HepG2 (cell line): ENCODE results near the gene ZNF433. TPM values are rescaled to one million over a fixed set of nuclear protein-coding genes. Genes with fewer than 3 reads are reported as not detected.

Source experiments
- DRAP1 ChIP-seq: IDR thresholded peaks from 2 replicates; pipeline ENCODE4 v1.6.1; 2016; ENCODE audit warnings: missing genetic modification reagents, missing compliant biosample characterization
- IKZF4 ChIP-seq: sonication (generic); formaldehyde crosslinking; IDR thresholded peaks from 2 replicates; pipeline ENCODE4 v1.5.1; 2020; ENCODE audit warnings: borderline replicate concordance, mild to moderate bottlenecking, low read depth, missing genetic modification reagents; ENCODE audit errors: not compliant biosample characterization
- KDM2A ChIP-seq: sonication (generic); formaldehyde crosslinking; IDR thresholded peaks from 2 replicates; pipeline ENCODE4 v1.4.0; 2020; ENCODE audit warnings: low read depth, missing genetic modification reagents, borderline replicate concordance
- KDM5A ChIP-seq: fragments of 200-600 bp; sonication (generic); IDR thresholded peaks from 2 replicates; pipeline ENCODE4 v1.7.0; 2018; ENCODE audit warnings: antibody characterized with exemption, mild to moderate bottlenecking, low read length, borderline replicate concordance
- POLR2G ChIP-seq: fragments of 200-400 bp; formaldehyde crosslinking; IDR thresholded peaks from 2 replicates; pipeline ENCODE4 v1.6.1; 2018; ENCODE audit warnings: mild to moderate bottlenecking, low read depth, low read length, moderate library complexity
- SAP130 ChIP-seq: IDR thresholded peaks from 2 replicates; pipeline ENCODE4 v1.6.1; 2016; ENCODE audit warnings: low read depth
- SOX6 ChIP-seq, 2 experiments: fragments of 450-650 bp in 1 of 2; sonication (generic) in 1 of 2; formaldehyde crosslinking in 1 of 2; IDR thresholded peaks; 2 replicates each; pipeline versions ENCODE4 v1.4.0 to v1.6.1; 2017 to 2020; ENCODE audit warnings: antibody characterized with exemption in 1 of 2, mild to moderate bottlenecking in 1 of 2, missing genetic modification reagents in 1 of 2
- SP1 ChIP-seq, 2 experiments: fragments of 450-650 bp in 1 of 2; sonication (generic) in 1 of 2; formaldehyde crosslinking in 1 of 2; IDR thresholded peaks; 2 replicates each; pipeline versions ENCODE4 v1.4.0 to v1.6.1; 2016 to 2020; ENCODE audit warnings: missing genetic modification reagents in 1 of 2
- ZNF12 ChIP-seq: sonication (generic); formaldehyde crosslinking; IDR thresholded peaks from 2 replicates; pipeline ENCODE4 v1.5.0; 2020; ENCODE audit warnings: missing genetic modification reagents
- ZNF263 ChIP-seq: sonication (generic); formaldehyde crosslinking; IDR thresholded peaks from 2 replicates; pipeline ENCODE4 v1.4.0; 2020; ENCODE audit warnings: missing genetic modification reagents
- ZNF264 ChIP-seq: sonication (generic); formaldehyde crosslinking; IDR thresholded peaks from 2 replicates; pipeline ENCODE4 v1.4.0; 2020; ENCODE audit warnings: missing genetic modification reagents
- ZNF431 ChIP-seq: sonication (generic); formaldehyde crosslinking; IDR thresholded peaks from 2 replicates; pipeline ENCODE4 v1.9.0; 2022; ENCODE audit warnings: missing genetic modification reagents, low read depth, mild to moderate bottlenecking, borderline replicate concordance
- ZNF556 ChIP-seq: sonication (generic); formaldehyde crosslinking; IDR thresholded peaks from 2 replicates; pipeline ENCODE4 v1.4.0; 2020; ENCODE audit warnings: mild to moderate bottlenecking, missing genetic modification reagents, borderline replicate concordance
- ZNF780A ChIP-seq: sonication (generic); formaldehyde crosslinking; IDR thresholded peaks from 2 replicates; pipeline ENCODE4 v1.8.0; 2022; ENCODE audit warnings: mild to moderate bottlenecking, missing genetic modification reagents, moderate library complexity
- ZNF841 ChIP-seq: sonication (generic); formaldehyde crosslinking; IDR thresholded peaks from 2 replicates; pipeline ENCODE4 v1.8.1; 2023; ENCODE audit warnings: missing genetic modification reagents, borderline replicate concordance
- ZNF883 ChIP-seq: sonication (generic); formaldehyde crosslinking; IDR thresholded peaks from 2 replicates; pipeline ENCODE4 v1.5.1; 2020; ENCODE audit warnings: mild to moderate bottlenecking, missing genetic modification reagents; ENCODE audit errors: not compliant biosample characterization
- polyA plus RNA-seq, 8 experiments: library from polyadenylated mRNA; depleted of rRNA in 3 of 8; stranded (reverse) in 7 of 8; unstranded in 1 of 8; fragments of >200 nt; fragmentation: Illumina TruSeq in 4 of 8; extraction: Trizol in 4 of 8; gene quantifications; 2 replicates each; pipeline versions ENCODE4 v1.2.1 to v1.2.3, GENCODE V29; 2011 to 2016; ENCODE audit warnings: low read depth in 4 of 8, missing spikeins in 1 of 8, mixed read lengths in 1 of 8; ENCODE audit not compliant: insufficient read depth in 1 of 8
- total RNA-seq, 5 experiments: library from RNA; depleted of rRNA; stranded (reverse); fragments of >200 nt; fragmentation: Illumina TruSeq; extraction: Trizol; gene quantifications; 2 replicates each; pipeline ENCODE4 v1.2.3, GENCODE V29; 2016; ENCODE audit warnings: low read depth in 1 of 5
- TF ChIP-seq, protein P1 (sequence below): sonication (generic); formaldehyde crosslinking; IDR thresholded peaks from one replicate; pipeline ENCODE4 v1.5.1; 2020; ENCODE audit warnings: mild to moderate bottlenecking, missing genetic modification reagents; ENCODE audit errors: not compliant biosample characterization
- TF ChIP-seq, protein P2 (sequence below): sonication (generic); formaldehyde crosslinking; IDR thresholded peaks from 2 replicates; pipeline ENCODE4 v1.8.0; 2022; ENCODE audit warnings: mild to moderate bottlenecking, missing genetic modification reagents, moderate library complexity

ZNF433 gene
- total and polyA plus RNA-seq, 2 of the 13 experiments (the other 11 are each of a cell fraction or from before 2014, with no cell fraction given): 1.8 to 4.9 TPM

GRCh38 chr19:12035220-12036172 is at the start of gene ZNF433 (continued):
- TF ChIP-seq KDM5A (peak; percentile 49; the same call in 1 of the 2 replicates), ZNF12 (CRISPR knock-in tag) (peak; percentile 23; the same call in 1 of the 2 replicates), ZNF780A (peak; percentile 80; the same call in 1 of the 2 replicates), POLR2G (peak; percentile 86), SOX6 (IDR thresholded peaks at IDR 0.05) (no peak), SOX6 (CRISPR knock-in tag; IDR thresholded peaks at IDR 0.05) (peak; percentile 26; the same call in 1 of the 2 replicates), KDM2A (CRISPR knock-in tag) (peak; percentile 97), IKZF4 (CRISPR knock-in tag) (peak; percentile 69), SAP130 (CRISPR knock-in tag) (peak; percentile 77; the same call in 1 of the 2 replicates), ZNF264 (CRISPR knock-in tag) (no peak), ZNF883 (CRISPR knock-in tag) (peak; percentile 82), DRAP1 (peak; percentile 81), SP1 (IDR thresholded peaks at IDR 0.05) (no peak), SP1 (CRISPR knock-in tag; IDR thresholded peaks at IDR 0.05) (peak; percentile 88), ZNF263 (peak; percentile 46), ZNF556 (CRISPR knock-in tag) (peak; percentile 71; the same call in 1 of the 2 replicates), ZNF841 (CRISPR knock-in tag) (no peak), ZNF431 (CRISPR knock-in tag) (no peak)
- TF ChIP-seq, protein P1, sequence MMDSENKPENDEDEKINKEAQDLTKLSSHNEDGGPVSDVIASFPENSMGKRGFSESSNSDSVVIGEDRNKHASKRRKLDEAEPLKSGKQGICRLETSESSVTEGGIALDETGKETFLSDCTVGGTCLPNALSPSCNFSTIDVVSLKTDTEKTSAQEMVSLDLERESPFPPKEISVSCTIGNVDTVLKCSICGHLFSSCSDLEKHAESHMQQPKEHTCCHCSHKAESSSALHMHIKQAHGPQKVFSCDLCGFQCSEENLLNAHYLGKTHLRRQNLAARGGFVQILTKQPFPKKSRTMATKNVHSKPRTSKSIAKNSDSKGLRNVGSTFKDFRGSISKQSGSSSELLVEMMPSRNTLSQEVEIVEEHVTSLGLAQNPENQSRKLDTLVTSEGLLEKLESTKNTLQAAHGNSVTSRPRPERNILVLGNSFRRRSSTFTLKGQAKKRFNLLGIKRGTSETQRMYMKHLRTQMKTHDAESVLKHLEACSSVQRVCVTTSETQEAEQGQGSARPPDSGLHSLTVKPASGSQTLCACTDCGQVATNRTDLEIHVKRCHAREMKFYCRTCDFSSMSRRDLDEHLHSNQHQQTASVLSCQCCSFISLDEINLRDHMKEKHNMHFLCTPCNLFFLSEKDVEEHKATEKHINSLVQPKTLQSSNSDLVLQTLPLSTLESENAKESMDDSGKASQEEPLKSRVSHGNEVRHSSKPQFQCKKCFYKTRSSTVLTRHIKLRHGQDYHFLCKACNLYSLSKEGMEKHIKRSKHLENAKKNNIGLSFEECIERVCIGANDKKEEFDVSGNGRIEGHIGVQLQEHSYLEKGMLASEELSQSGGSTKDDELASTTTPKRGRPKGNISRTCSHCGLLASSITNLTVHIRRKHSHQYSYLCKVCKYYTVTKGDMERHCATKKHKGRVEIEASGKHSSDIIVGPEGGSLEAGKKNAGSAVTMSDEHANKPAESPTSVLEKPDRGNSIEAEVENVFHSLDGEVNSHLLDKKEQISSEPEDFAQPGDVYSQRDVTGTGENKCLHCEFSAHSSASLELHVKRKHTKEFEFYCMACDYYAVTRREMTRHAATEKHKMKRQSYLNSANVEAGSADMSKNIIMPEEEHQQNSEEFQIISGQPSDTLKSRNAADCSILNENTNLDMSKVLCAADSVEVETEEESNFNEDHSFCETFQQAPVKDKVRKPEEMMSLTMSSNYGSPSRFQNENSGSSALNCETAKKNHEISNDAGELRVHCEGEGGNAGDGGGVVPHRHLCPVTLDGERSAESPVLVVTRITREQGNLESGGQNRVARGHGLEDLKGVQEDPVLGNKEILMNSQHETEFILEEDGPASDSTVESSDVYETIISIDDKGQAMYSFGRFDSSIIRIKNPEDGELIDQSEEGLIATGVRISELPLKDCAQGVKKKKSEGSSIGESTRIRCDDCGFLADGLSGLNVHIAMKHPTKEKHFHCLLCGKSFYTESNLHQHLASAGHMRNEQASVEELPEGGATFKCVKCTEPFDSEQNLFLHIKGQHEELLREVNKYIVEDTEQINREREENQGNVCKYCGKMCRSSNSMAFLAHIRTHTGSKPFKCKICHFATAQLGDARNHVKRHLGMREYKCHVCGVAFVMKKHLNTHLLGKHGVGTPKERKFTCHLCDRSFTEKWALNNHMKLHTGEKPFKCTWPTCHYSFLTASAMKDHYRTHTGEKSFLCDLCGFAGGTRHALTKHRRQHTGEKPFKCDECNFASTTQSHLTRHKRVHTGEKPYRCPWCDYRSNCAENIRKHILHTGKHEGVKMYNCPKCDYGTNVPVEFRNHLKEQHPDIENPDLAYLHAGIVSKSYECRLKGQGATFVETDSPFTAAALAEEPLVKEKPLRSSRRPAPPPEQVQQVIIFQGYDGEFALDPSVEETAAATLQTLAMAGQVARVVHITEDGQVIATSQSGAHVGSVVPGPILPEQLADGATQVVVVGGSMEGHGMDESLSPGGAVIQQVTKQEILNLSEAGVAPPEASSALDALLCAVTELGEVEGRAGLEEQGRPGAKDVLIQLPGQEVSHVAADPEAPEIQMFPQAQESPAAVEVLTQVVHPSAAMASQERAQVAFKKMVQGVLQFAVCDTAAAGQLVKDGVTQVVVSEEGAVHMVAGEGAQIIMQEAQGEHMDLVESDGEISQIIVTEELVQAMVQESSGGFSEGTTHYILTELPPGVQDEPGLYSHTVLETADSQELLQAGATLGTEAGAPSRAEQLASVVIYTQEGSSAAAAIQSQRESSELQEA: peak; percentile 80
- TF ChIP-seq, protein P2, sequence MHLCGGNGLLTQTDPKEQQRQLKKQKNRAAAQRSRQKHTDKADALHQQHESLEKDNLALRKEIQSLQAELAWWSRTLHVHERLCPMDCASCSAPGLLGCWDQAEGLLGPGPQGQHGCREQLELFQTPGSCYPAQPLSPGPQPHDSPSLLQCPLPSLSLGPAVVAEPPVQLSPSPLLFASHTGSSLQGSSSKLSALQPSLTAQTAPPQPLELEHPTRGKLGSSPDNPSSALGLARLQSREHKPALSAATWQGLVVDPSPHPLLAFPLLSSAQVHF: 0 out of 2 replicates have a peak, but pooled peaks have one; percentile 56
